Lung microvascular endothelial cell (primary cell): ENCODE results near the gene LHX1. TPM values are rescaled to one million over a fixed set of nuclear protein-coding genes. Genes with fewer than 3 reads are reported as not detected.
A peak's percentile ranks its signal among the peaks of the same experiment; 100 is the strongest.

Source experiments
- DNase-seq, 2 donors: peaks; one replicate each; pipeline versions ENCODE4 v3.0.0 to v3.0.0-alpha.2; 2010; ENCODE audit warnings: low read depth in 2 of 2
- total RNA-seq: library from RNA; depleted of rRNA; stranded (reverse); fragments of >200 nt; gene quantifications from 2 replicates; pipeline ENCODE4 v1.2.1, GENCODE V29; 2014

Gene LHX1
- total RNA-seq, 1 donor from 2014 or later = not detected

DNA sequence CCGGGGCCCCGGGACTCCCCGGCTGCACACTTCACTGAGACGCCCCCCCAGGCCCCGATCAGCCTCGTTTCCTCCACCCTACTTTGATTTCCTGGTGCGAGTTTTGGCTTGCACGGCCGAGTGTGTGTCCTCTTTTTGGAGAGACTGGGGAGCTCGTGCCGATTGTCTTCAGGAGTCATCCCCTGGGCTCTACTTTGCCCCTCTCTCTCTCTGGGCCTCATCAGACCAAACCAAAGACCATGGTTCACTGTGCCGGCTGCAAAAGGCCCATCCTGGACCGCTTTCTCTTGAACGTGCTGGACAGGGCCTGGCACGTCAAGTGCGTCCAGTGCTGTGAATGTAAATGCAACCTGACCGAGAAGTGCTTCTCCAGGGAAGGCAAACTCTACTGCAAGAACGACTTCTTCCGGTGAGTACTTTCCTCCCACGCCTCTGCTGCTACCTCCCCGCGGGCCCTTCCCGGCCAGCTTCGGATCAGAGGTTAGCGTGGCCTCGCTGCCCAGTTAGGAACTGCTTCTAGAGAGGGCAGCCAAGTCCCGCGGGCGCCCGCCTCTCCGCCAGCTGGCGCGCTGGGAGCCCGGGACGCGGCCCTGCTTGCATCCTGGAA, 787 bp downstream of the LHX1 start:
- peak; percentile 42 to 50 for DNase-seq

DNA sequence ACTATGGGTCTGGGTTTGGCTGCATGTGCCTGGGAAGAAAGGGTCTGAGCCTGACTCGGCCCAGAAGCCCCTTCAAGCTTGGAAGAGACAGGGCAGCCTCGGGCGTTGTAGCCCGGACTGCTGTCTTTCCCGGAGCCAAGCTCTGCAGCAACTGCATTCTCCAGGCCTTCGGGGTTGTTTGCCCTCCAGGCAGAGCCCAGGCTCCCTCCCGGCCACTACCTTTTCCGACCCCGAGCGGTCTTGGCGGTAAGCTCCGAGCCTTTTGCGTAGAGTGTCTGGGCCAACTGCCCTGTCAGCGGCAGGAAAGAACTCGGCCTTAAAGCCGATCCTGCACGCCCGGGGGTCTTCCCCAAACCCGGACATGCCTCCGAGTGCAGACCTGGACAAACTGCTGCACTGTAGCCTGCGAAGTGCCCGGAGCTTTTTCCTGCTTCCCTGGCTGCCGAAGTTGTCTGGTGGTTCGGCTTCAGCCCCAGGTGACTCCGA, 1.3 kb downstream of the LHX1 start:
- DNase-seq = no peak

- DNase-seq = no peak
These were observed 2.0 kb downstream of the LHX1 start for GRCh38 chr17:36939052-36939801.

DNA sequence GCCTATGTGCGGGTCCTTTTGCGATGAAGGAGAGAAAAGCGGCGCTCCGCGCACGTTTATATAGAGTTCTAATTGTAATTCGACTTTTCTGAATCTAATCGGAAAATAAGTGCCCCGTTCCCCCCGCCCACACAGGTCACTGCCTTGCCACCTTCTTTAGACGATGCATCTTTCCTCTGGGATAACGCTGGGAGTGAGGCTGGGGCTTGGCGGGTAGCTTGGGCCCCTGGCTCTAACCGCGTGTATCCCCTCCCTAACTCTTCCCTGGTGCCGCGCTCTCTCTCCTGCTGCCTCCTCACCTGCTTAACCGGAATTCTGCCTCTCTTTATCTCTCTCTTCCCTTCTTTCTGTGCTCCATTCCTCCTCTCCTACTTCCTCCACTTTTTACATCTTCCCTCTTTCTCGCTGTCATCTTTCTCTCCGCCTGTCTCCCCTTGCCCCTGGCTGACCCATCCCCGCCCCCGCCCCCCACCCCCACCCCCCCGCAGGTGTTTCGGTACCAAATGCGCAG, 2.6 kb downstream of the LHX1 start:
- DNase-seq = no peak

DNA sequence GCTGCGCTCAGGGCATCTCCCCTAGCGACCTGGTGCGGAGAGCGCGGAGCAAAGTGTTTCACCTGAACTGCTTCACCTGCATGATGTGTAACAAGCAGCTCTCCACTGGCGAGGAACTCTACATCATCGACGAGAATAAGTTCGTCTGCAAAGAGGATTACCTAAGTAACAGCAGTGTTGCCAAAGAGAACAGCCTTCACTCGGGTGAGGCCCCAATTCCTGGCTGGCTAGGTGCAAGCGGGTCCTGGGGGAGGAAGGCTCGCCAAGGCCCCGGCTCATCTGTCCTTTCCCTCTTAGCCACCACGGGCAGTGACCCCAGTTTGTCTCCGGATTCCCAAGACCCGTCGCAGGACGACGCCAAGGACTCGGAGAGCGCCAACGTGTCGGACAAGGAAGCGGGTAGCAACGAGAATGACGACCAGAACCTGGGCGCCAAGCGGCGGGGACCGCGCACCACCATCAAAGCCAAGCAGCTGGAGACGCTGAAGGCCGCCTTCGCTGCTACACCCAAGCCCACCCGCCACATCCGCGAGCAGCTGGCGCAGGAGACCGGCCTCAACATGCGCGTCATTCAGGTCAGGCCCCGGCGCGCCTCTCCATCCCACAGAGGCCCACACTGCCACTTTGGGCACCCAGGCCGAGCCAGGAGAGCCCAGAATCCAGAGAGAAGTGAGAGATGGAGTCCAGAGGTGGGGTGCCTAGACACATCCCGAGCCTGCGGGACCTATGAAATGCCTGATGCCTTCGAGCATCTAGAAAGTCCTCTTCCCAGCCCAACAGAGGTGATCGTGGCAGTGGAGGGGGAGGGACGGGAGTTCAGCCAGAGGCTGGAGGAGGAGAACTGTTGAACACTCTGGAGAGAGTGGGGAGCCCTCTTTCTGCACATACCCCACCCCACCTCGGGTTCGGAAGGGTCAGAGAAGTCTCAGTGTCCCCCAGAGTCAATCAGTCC, 3.3 kb downstream of the LHX1 start:
- no peak for DNase-seq

GRCh38 chr17:36941265-36942010, 4.2 kb downstream of the LHX1 start:
- DNase-seq = no peak

DNA sequence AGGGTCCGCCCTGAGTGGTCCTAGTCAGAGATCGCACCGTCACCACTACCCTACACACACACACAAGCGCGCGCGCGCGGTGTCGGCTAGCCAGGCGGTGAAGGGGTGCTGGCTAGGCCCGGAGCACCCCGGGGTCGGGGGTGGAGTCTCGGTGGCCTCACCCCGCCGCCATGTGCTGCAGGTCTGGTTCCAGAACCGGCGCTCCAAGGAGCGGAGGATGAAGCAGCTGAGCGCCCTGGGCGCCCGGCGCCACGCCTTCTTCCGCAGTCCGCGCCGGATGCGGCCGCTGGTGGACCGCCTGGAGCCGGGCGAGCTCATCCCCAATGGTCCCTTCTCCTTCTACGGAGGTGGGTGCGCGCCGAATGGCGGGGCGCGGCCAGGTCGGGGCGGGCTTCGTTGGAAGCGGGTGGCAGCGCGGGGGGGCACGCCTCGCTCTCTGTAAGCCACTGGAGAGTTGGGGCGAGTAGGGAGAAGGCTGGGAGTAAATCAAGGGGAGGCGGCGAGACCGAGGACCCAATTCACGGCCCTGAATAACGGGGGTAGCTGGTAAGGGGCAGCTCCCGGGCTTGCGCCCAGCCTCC, 4.8 kb downstream of the LHX1 start:
- no peak for DNase-seq

DNA sequence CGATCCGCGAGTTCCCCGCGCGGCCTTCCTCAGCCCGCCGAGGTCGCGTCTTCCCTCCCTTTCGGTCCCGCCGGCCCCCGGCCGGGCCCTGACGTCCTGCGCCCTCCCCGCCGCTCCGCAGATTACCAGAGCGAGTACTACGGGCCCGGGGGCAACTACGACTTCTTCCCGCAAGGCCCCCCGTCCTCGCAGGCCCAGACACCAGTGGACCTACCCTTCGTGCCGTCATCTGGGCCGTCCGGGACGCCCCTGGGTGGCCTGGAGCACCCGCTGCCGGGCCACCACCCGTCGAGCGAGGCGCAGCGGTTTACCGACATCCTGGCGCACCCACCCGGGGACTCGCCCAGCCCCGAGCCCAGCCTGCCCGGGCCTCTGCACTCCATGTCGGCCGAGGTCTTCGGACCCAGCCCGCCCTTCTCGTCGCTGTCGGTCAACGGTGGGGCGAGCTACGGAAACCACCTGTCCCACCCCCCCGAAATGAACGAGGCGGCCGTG, 5.4 kb downstream of the LHX1 start:
- no peak for DNase-seq

GRCh38 chr17:36943250-36944191, 6.2 kb downstream of the LHX1 start:
- DNase-seq = no peak

- DNase-seq = no peak
These were observed 7.3 kb downstream of the LHX1 start for GRCh38 chr17:36944553-36944952.

DNA sequence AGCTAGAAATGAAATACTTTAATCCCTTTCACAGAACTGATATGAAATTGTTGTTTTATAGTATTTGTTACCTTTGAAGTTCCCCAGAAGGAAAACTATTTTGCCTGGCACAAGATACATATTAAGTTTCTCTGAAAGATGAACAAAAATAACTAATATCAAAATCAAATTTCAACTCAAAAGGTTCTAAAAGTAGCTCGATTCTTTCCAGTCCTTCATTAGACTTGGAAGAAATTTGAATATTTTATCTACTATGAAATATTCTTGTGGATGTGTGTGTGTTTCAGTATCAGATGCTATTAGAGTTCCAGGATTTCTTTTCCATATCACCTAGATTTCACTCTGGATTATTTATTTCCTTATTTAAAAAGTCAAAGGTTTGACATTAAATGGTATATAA, 7.9 kb downstream of the LHX1 start:
- DNase-seq = no peak

- DNase-seq = no peak
These were observed 8.9 kb downstream of the LHX1 start for GRCh38 chr17:36945959-36946725.

GRCh38 chr17:36946726-36947091, 9.4 kb downstream of the LHX1 start:
- DNase-seq = no peak

DNA sequence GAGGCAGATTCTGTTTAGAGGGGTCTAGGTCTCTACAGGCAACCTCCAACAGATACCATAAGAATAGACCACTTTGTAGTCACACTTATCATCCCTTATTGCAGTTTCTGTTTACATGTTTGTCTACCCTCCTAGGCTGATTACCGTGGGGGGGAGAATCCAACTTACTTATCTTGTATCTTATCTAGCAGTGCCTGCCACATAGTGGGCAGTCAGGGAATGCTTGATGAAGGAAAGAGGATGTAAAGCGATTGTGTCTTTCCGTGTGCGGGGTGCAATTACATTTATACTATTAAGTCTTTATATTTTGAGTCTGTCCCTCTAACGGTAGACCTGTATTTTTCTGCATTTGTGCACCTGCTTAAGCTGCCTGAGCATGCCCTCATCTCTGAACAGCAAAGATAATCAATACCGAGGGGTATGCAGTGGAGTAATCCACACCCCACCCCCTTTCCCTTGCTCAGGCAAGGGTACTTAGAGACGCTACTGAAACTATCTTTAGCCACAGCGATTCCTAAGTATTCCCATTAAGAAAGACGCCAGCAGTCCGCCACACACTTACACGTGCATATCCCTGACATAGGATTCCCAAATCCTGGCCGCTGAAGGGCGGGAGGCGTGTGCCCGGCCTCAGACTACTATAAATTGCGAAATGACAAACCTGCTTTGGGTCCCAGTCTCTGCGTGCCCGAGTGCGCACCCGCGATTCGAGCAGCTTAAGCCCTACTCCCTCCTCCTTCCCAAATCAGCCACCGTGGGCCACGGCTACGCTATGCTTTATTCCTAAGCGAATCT, 10.8 kb downstream of the LHX1 start:
- no peak for DNase-seq

DNA sequence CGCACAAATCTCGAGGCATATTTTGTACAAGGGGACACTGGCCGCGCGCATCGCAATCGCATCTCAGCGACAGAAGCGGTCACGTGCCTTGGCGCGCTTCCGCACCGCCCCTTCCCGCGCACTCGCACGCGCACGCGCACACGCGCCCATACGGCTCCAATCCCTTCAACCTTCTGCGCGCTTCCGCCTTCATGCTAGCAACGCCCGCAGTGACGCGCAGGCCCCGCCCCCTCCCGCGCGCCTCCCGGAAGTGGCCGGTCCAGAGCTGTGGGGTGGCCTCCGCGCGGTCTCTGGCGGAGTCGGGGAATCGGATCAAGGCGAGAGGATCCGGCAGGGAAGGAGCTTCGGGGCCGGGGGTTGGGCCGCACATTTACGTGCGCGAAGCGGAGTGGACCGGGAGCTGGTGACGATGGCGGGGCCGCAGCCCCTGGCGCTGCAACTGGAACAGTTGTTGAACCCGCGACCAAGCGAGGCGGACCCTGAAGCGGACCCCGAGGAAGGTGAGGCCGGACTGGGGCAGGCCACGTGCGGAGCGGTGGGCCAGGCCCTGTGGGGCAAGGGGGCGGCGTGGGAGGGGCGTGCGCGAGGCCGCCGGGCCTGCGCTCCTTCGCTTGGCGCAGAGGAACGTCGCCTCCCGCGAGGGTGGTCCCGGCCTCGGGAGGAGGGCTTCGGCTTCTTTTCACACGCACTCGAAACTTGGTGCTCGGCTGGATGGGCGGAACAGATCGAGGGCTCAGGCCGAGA, 11.6 kb downstream of the LHX1 start, which contains the start of gene AATF:
Gene AATF (plus strand): TSS at position 238 of the 744 bp plus-strand sequence. CDS start 172 bp downstream, at position 410.
- DNase-seq = peak; percentile 97

DNA sequence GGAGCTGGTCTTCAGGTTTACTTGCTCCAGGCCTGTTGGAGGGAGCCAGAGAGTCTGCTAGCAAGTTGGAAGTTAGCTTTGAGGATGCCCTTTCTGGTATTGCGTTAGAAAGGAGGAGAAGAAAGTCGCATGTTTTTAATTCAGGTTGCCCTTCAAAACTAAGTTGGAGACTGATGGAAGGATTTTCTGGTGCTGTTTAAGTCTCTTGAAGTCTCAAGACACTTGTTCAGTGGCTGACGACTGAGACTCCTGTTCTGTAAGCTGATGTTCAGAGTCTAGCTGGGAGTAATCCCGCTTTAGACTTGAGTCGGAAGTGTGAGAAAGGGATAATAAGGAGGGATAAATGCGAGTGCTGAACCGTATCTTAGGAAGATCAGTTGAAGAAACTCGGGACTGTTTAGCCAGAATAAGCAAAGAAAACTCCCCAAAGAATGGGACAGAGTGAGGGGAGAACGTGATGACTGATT, 12.2 kb downstream of the LHX1 start:
- DNase-seq = no peak

GRCh38 chr17:36950027-36950426, 12.8 kb downstream of the LHX1 start:
- no peak for DNase-seq
